H1 (cell line): ENCODE measurements around the gene SIMC1. TPM values are rescaled to one million over a fixed set of nuclear protein-coding genes. Genes with fewer than 3 reads are reported as not detected.

Experiments
- CBX5 ChIP-seq: fragments of 300-800, 300-1000 bp; sonication (generic); IDR thresholded peaks from 2 replicates; pipeline ENCODE4 v1.7.1; 2016; ENCODE audit warnings: antibody characterized with exemption, low read length, low read depth
- CBX8 ChIP-seq: fragments of 300-800, 300-1000 bp; sonication (generic); IDR thresholded peaks from 2 replicates; pipeline ENCODE4 v1.7.1; 2016; ENCODE audit warnings: low read depth, low read length, borderline replicate concordance
- NANOG ChIP-seq: IDR thresholded peaks from 2 replicates; pipeline ENCODE4 v1.6.1; 2011; ENCODE audit warnings: low read length, low read depth, mild to moderate bottlenecking, inconsistent platforms; ENCODE audit not compliant: insufficient read depth, poor library complexity, severe bottlenecking
- POU5F1 ChIP-seq: IDR thresholded peaks from 2 replicates; pipeline ENCODE4 v1.6.1; 2011; ENCODE audit warnings: low read depth, mild to moderate bottlenecking, low read length, moderate library complexity
- SIN3A ChIP-seq, 2 experiments: IDR thresholded peaks in 1 of 2; conservative IDR thresholded peaks in 1 of 2; 2 replicates each; pipeline ENCODE4 v1.6.1; 2011 to 2012; ENCODE audit warnings: low read length in 2 of 2, improper control_type of control experiment in 1 of 2, low read depth in 1 of 2, mild to moderate bottlenecking in 1 of 2
- SP2 ChIP-seq: IDR thresholded peaks from 2 replicates; pipeline ENCODE4 v1.6.1; 2012; ENCODE audit warnings: mild to moderate bottlenecking, low read length, inconsistent platforms
- polyA plus RNA-seq, 7 experiments: library from polyadenylated mRNA; depleted of rRNA in 3 of 7; stranded (reverse) in 5 of 7; unstranded in 2 of 7; fragments of >200 nt in 5 of 7; fragments of 200-250 nt in 2 of 7; gene quantifications; 1 replicate in 5 of 7; 2 replicates in 1 of 7; 4 replicates in 1 of 7; pipeline versions ENCODE4 v1.2.1 to v1.2.3, GENCODE V29; 2011 to 2013; ENCODE audit warnings: missing spikeins in 2 of 7, mixed read lengths in 2 of 7
- total RNA-seq: library from RNA; stranded (reverse); fragmentation: NEBNext Ultra II Directional; extraction: Animal tissue kit (Norgen Biotek cat#: 25700); gene quantifications from 2 replicates; pipeline ENCODE4 v1.2.1, GENCODE V29; 2021
- TF ChIP-seq, protein P1 (sequence below): IDR thresholded peaks from 2 replicates; pipeline ENCODE4 v1.6.1; 2011; ENCODE audit warnings: low read depth, mild to moderate bottlenecking, low read length; ENCODE audit not compliant: insufficient read depth

Gene SIMC1
- total and polyA plus RNA-seq, 2 of the 8 experiments (the other 6 are each of a cell fraction or from before 2014, with no cell fraction given), result 12.3 to 21.2 TPM

GRCh38 chr5:176352116-176352878, 114.1 kb downstream of the SIMC1 start (continued):
- TF ChIP-seq CBX5 (no peak), SIN3A (conservative IDR thresholded peaks at IDR 0.05 in 1 of 2, IDR thresholded peaks at IDR 0.05 in 1 of 2; ENCODE audit: low read depth in 1 of 2, low read length in 2 of 2) (no peak), POU5F1 (no peak), SP2 (no peak), NANOG (no peak), CBX8 (no peak)
- TF ChIP-seq, protein P1, sequence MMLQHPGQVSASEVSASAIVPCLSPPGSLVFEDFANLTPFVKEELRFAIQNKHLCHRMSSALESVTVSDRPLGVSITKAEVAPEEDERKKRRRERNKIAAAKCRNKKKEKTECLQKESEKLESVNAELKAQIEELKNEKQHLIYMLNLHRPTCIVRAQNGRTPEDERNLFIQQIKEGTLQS, result no peak
